B cell (primary cell): ENCODE measurements around the gene HIP1. TPM values are rescaled to one million over a fixed set of nuclear protein-coding genes. Genes with fewer than 3 reads are reported as not detected.

Source experiments
- ATAC-seq: fragments of 200-7000 bp; cut with Tn5 transposase; one replicate; pipeline ENCODE4 v1.10.0; 2021; ENCODE audit warnings: low read depth, mild to moderate bottlenecking, moderate number of reproducible peaks, moderate library complexity
- CTCF ChIA-PET: fragments of 350-600 bp; sonication (Branson Sonifier 250); formaldehyde crosslinking; loops from one replicate; lab custom pipeline; 2021; ENCODE audit warnings: antibody characterized with exemption, inconsistent platforms; lab: Charles Lee
- POLR2A ChIA-PET: fragments of 350-600 bp; sonication (Branson Sonifier 250); formaldehyde crosslinking; loops from one replicate; lab custom pipeline; 2021; ENCODE audit warnings: antibody characterized with exemption; lab: Charles Lee
- DNase-seq: peaks from one replicate; pipeline ENCODE4 v3.0.0; 2013
- H2AFZ ChIP-seq: 2 replicates; pipeline ENCODE4 v1.6.1; 2012; ENCODE audit warnings: mild to moderate bottlenecking, low read depth, low read length; ENCODE audit not compliant: insufficient read depth, poor library complexity, severe bottlenecking
- H3K27ac ChIP-seq, 2 donors: 1 replicate in 1 of 2; 2 replicates in 1 of 2; pipeline ENCODE4 v1.5.1; 2012 to 2013; ENCODE audit warnings: low read length in 2 of 2, mild to moderate bottlenecking in 2 of 2, moderate library complexity in 1 of 2
- H3K27me3 ChIP-seq, 4 experiments: fragments of 200-600 bp in 1 of 4; sonication (generic) in 1 of 4; replicated peaks in 1 of 4; 1 replicate in 2 of 4; 2 replicates in 2 of 4; pipeline versions ENCODE4 v1.6.1 to v1.7.0; 2013 to 2016; ENCODE audit warnings: low read length in 3 of 4, mild to moderate bottlenecking in 2 of 4, mixed read lengths in 1 of 4, moderate library complexity in 1 of 4; ENCODE audit not compliant: insufficient read depth in 4 of 4, control insufficient read depth in 3 of 4; ENCODE audit errors: control extremely low read depth in 1 of 4
- H3K36me3 ChIP-seq, 2 experiments: replicated peaks in 1 of 2; 1 replicate in 1 of 2; 2 replicates in 1 of 2; pipeline versions ENCODE4 v1.6.1 to v1.7.1; 2013; ENCODE audit warnings: low read length in 1 of 2; ENCODE audit not compliant: insufficient read depth in 2 of 2, control insufficient read depth in 1 of 2; ENCODE audit errors: control extremely low read depth in 1 of 2, extremely low read depth in 1 of 2
- H3K4me1 ChIP-seq, 2 donors: fragments of 200-600 bp in 1 of 2; sonication (generic) in 1 of 2; 1 replicate in 1 of 2; 2 replicates in 1 of 2; pipeline versions ENCODE4 v1.5.1 to v1.6.1; 2013 to 2017; ENCODE audit warnings: low read length in 2 of 2; ENCODE audit not compliant: control insufficient read depth in 2 of 2, insufficient read depth in 2 of 2
- H3K4me2 ChIP-seq: replicated peaks from 2 replicates; pipeline ENCODE3; 2012; ENCODE audit warnings: mild to moderate bottlenecking, low read depth, low read length; ENCODE audit not compliant: poor library complexity, severe bottlenecking
- H3K4me3 ChIP-seq, 5 experiments: fragments of 200-600 bp in 1 of 5; sonication (generic) in 1 of 5; 1 replicate in 3 of 5; 2 replicates in 2 of 5; pipeline versions ENCODE4 v1.5.1 to v1.7.0; 2011 to 2016; ENCODE audit warnings: low read length in 4 of 5, mild to moderate bottlenecking in 4 of 5, low read depth in 2 of 5, control low read depth in 1 of 5, moderate library complexity in 1 of 5; ENCODE audit not compliant: insufficient read depth in 1 of 5; ENCODE audit errors: control extremely low read depth in 1 of 5, extremely low read depth in 1 of 5
- H3K79me2 ChIP-seq: fragments of 200-600 bp; sonication (generic); one replicate; pipeline ENCODE4 v1.6.0; 2016; ENCODE audit warnings: low read length; ENCODE audit not compliant: control insufficient read depth, insufficient read depth
- H3K9ac ChIP-seq: fragments of 200-600 bp; sonication (generic); 2 replicates; pipeline ENCODE4 v1.6.1; 2017; ENCODE audit warnings: mild to moderate bottlenecking, low read length, moderate library complexity
- H3K9me3 ChIP-seq, 3 donors: one replicate each; pipeline versions ENCODE4 v1.6.1 to v1.7.1; 2013; ENCODE audit warnings: low read length in 2 of 3; ENCODE audit not compliant: control insufficient read depth in 2 of 3, insufficient read depth in 1 of 3; ENCODE audit errors: control extremely low read depth in 1 of 3
- H4K20me1 ChIP-seq: 2 replicates; pipeline ENCODE4 v1.6.0; 2012; ENCODE audit warnings: mild to moderate bottlenecking, low read length; ENCODE audit not compliant: insufficient read depth, control insufficient read depth, poor library complexity, severe bottlenecking
- H3K27ac Mint-ChIP-seq: one replicate; pipeline ENCODE4 v1.8.0; 2021; ENCODE audit warnings: mixed read lengths
- H3K27me3 Mint-ChIP-seq: one replicate; pipeline ENCODE4 v1.8.0; 2021; ENCODE audit warnings: mixed read lengths
- H3K4me1 Mint-ChIP-seq: one replicate; pipeline ENCODE4 v1.8.0; 2021; ENCODE audit warnings: mixed read lengths
- H3K4me3 Mint-ChIP-seq: one replicate; pipeline ENCODE4 v1.8.0; 2021; ENCODE audit warnings: mixed read lengths
- H3K9me3 Mint-ChIP-seq: one replicate; pipeline ENCODE4 v1.8.0; 2022; ENCODE audit warnings: mixed read lengths; ENCODE audit not compliant: insufficient read depth
- EZH2 ChIP-seq: IDR thresholded peaks from 2 replicates; pipeline ENCODE4 v1.6.1; 2012; ENCODE audit warnings: borderline replicate concordance, low read depth, mild to moderate bottlenecking, moderate library complexity, low read length; ENCODE audit not compliant: insufficient read depth, poor library complexity, severe bottlenecking
- WGBS: methylation state at CpG from one replicate; pipeline ENCODE4 v1.1.5; 2013; ENCODE audit warnings: missing lambda C conversion rate; ENCODE audit not compliant: insufficient coverage; 5-methylcytosine and 5-hydroxymethylcytosine counted together
- intact Hi-C: fragments of 100-400 bp; cut with micrococcal nuclease; formaldehyde crosslinking; loops from one replicate; pipeline ENCODE4 v1.10.0; 2022
- polyA plus RNA-seq: library from polyadenylated mRNA; depleted of rRNA; stranded (reverse); fragments of >200 nt; gene quantifications from 2 replicates; pipeline ENCODE4 v1.2.3, GENCODE V29; 2012
- total RNA-seq, 2 donors: library from RNA; stranded (reverse); fragments of 120-200 nt in 1 of 2; gene quantifications; 1 replicate in 1 of 2; 2 replicates in 1 of 2; pipeline versions ENCODE4 v1.2.3 to v1.2.4, GENCODE V29; 2013 to 2022
- TF ChIP-seq, protein P1 (sequence below): fragments of 200-600 bp; IDR thresholded peaks from one replicate; pipeline ENCODE4 v1.8.0; 2022; ENCODE audit warnings: antibody characterized with exemption, mild to moderate bottlenecking

Gene HIP1
- total and polyA plus RNA-seq, 2 donors (not counting 1 experiment from before 2014, with no cell fraction given) = 6.5 to 16.7 TPM

DNA sequence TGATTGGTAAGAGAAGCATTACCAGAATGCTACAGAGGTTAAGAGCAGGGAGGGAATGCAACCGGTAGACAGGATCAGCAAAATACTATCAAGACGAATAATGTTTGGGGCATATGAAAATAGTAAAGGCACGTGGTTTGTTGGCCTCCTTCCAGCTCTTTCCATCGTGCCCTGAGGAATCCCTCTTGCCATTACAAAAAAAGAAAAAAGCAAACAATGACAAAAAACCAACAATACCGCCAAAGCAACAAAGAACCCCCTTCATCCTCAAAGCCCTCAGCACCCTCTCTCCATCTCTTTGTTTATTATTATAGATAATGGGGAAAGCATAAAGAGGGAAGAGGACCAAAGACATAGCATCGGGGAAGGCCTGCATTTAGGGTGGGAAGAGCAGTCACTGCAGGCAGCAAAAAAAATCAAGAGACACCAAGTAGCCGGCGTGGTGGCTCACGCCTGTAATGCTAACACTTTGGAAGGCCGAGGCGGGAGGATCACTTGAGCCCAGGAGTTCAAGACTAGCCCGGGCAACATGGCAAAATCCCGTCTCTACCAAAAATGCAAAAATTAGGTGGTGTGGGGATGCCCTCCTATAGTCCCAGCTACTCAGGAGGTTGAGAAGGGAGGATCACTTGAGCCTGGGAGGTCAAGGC lies 78.0 kb downstream of the HIP1 start:
- no peaks in the 10 kb centered on the region for H3K79me2 ChIP-seq
- DNase-seq = no peak
- Mint-ChIP-seq H3K27me3 (no peaks in the 10 kb centered on the region), H3K9me3 (no peaks in the 10 kb centered on the region), H3K4me3 (no peak overlapping the region), H3K4me1 (peaks cover 26% of the 10 kb centered on the region), H3K27ac (no peak overlapping the region)
- H3K4me3 ChIP-seq = no peak overlapping the region
- no peak overlapping the region for H3K27ac ChIP-seq
- no peaks in the 10 kb centered on the region for H4K20me1 ChIP-seq
- no peaks in the 10 kb centered on the region for H3K9me3 ChIP-seq
- intact Hi-C loops = no loop called here
- ATAC-seq = no peak
- no peaks in the 10 kb centered on the region for H3K36me3 ChIP-seq
- peaks cover 18 to 22% of the 10 kb centered on the region in 2 donors for H3K4me1 ChIP-seq
- H3K27me3 ChIP-seq = no peaks in the 10 kb centered on the region
- ChIA-PET POLR2A (interaction anchor here (0.7 kb wide), 1 partner anchor 1486 kb away, joined by 9 read pairs; the partner anchor contains the start of gene EIF4H), CTCF (no interaction called here)
- 96% methylated on average over 7 of the region's 13 CpGs for WGBS
- no peak for TF ChIP-seq EZH2
- TF ChIP-seq, protein P1, sequence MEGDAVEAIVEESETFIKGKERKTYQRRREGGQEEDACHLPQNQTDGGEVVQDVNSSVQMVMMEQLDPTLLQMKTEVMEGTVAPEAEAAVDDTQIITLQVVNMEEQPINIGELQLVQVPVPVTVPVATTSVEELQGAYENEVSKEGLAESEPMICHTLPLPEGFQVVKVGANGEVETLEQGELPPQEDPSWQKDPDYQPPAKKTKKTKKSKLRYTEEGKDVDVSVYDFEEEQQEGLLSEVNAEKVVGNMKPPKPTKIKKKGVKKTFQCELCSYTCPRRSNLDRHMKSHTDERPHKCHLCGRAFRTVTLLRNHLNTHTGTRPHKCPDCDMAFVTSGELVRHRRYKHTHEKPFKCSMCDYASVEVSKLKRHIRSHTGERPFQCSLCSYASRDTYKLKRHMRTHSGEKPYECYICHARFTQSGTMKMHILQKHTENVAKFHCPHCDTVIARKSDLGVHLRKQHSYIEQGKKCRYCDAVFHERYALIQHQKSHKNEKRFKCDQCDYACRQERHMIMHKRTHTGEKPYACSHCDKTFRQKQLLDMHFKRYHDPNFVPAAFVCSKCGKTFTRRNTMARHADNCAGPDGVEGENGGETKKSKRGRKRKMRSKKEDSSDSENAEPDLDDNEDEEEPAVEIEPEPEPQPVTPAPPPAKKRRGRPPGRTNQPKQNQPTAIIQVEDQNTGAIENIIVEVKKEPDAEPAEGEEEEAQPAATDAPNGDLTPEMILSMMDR = no peak
- no peak overlapping the region for H2AFZ ChIP-seq
- no peak overlapping the region for H3K4me2 ChIP-seq
- no peak overlapping the region for H3K9ac ChIP-seq

DNA sequence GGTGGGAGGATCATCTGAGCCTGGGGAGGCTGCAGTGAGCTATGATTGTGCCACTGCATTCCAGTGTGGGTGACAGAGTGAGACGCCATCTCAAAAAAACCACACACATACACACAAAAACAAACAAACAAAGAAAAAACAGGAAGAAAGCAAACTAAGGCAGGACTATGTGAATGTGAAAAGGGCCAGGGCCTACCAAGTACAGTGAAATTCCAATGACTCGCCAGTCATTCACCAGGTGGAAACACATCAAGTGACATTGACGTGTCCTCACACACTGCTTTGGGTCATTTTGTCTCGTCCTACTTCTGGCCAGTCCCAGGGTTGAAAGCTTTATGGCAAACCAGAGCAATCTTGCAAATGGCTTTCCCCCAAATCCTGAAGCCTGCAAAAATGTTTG lies 79.9 kb downstream of the HIP1 start:
- TF ChIP-seq, protein P1 = no peak
- no peak for TF ChIP-seq EZH2
- no peak overlapping the region for H3K4me2 ChIP-seq
- peaks cover 18 to 22% of the 10 kb centered on the region in 2 donors for H3K4me1 ChIP-seq
- H3K27me3 Mint-ChIP-seq = no peaks in the 10 kb centered on the region
- H4K20me1 ChIP-seq = no peaks in the 10 kb centered on the region
- H3K9me3 Mint-ChIP-seq = no peaks in the 10 kb centered on the region
- no peak for ATAC-seq
- ChIA-PET POLR2A (no interaction called here), CTCF (interaction anchor here (1.5 kb wide), 1 partner anchor 104 kb away, joined by 3 read pairs; no protein-coding TSS in a partner anchor)
- no peak overlapping the region for H3K27ac Mint-ChIP-seq
- intact Hi-C loops = no loop called here
- no peak overlapping the region for H3K27ac ChIP-seq
- no peak for DNase-seq
- H3K4me3 Mint-ChIP-seq = no peak overlapping the region
- H3K9ac ChIP-seq = no peak overlapping the region
- no peak overlapping the region for H2AFZ ChIP-seq
- no peak overlapping the region for H3K4me3 ChIP-seq
- H3K4me1 Mint-ChIP-seq = peaks cover 24% of the 10 kb centered on the region
- H3K36me3 ChIP-seq = no peaks in the 10 kb centered on the region
- H3K27me3 ChIP-seq = no peaks in the 10 kb centered on the region
- H3K79me2 ChIP-seq = no peaks in the 10 kb centered on the region
- no peaks in the 10 kb centered on the region for H3K9me3 ChIP-seq
- 92% methylated on average over 3 of the region's 4 CpGs for WGBS
